ENCODE measurements around the gene ZHX3. TPM values are rescaled to one million over a fixed set of nuclear protein-coding genes. Genes with fewer than 3 reads are reported as not detected.

ZHX3 gene
- total and polyA plus RNA-seq, 4 donors: 3.2 to 30.0 (median 8.0) TPM

- TF ChIP-seq RAD21 (IDR thresholded peaks at IDR 0.05) (peak; percentile 36 to 67), YY1 (IDR thresholded peaks at IDR 0.05) (peak; percentile 58), JUND (IDR thresholded peaks at IDR 0.05) (peak; percentile 60 to 72), ZBTB33 (IDR thresholded peaks at IDR 0.05) (peak; percentile 12), EGR1 (IDR thresholded peaks at IDR 0.05; ENCODE audit: low read depth in 2 of 2) (no peak), GABPA (IDR thresholded peaks at IDR 0.05 in 1 of 2, conservative IDR thresholded peaks at IDR 0.05 in 1 of 2) (peak in 1 of 2 donors; percentile 46)
Measured at GRCh38 chr20:41248368-41249024, 69.0 kb downstream of the ZHX3 start (continued).

GRCh38 chr20:41247523-41248367 is 69.8 kb downstream of the ZHX3 start:
- peaks cover 0 to 2% (median 0%) of the 10 kb centered on the region in 4 donors for H3K36me3 ChIP-seq (ENCODE audit: control insufficient read depth in 4 of 4, insufficient read depth in 3 of 4, low read depth in 1 of 4, low read length in 3 of 4)
- 92% methylated on average over 7 of the region's 7 CpGs for WGBS
- no peaks in the 10 kb centered on the region for H3K27me3 ChIP-seq (ENCODE audit: control insufficient read depth in 4 of 4, insufficient read depth in 4 of 4, low read length in 3 of 4)
- H3K9me3 ChIP-seq (ENCODE audit: control insufficient read depth in 4 of 4, low read length in 3 of 4): no peaks in the 10 kb centered on the region
- DNase-seq (ENCODE audit: low spot score): no peak
- H3K4me3 ChIP-seq (ENCODE audit: low read depth in 1 of 3, low read length in 3 of 3): no peak overlapping the region
- peak overlapping the region in 1 of 2 donors; percentile 69 for H3K9ac ChIP-seq (ENCODE audit: low read depth in 1 of 2, low read length in 2 of 2)
- peaks cover 5 to 32% (median 23%) of the 10 kb centered on the region in 4 donors for H3K4me1 ChIP-seq (ENCODE audit: control insufficient read depth in 4 of 4, insufficient read depth in 4 of 4, low read length in 3 of 4)
- H3K27ac ChIP-seq (ENCODE audit: low read depth in 1 of 2, low read length in 2 of 2): peak overlapping the region; percentile 43 to 80
- no peak for TF ChIP-seq GABPA (IDR thresholded peaks at IDR 0.05 in 1 of 2, conservative IDR thresholded peaks at IDR 0.05 in 1 of 2)
- TF ChIP-seq RXRA (IDR thresholded peaks at IDR 0.05): no peak
- TF ChIP-seq CTCF (IDR thresholded peaks at IDR 0.05; ENCODE audit: low read depth, low read length, missing input control): no peak
- no peak for TF ChIP-seq FOXA2 (IDR thresholded peaks at IDR 0.05)
- no peak for TF ChIP-seq REST (IDR thresholded peaks at IDR 0.05)
- no peak for TF ChIP-seq RAD21 (IDR thresholded peaks at IDR 0.05)
- TF ChIP-seq NR2F2 (IDR thresholded peaks at IDR 0.05): no peak

Data from liver (tissue), 9 donors.